CD4-positive, alpha-beta T cell treated with Interleukin-12 subunit alpha and Interleukin-12 subunit beta, for 1 hour (primary cell): ENCODE results near the gene POLR1D.
"Not testable (repeated sequence)": the region's sequence is repeated elsewhere in the genome, so short reads cannot be mapped to it uniquely, and the experiment has no call there.

Experiments used
- DNase-seq: peaks from one replicate; pipeline ENCODE4 v3.0.0-alpha.2; 2020

Gene POLR1D

GRCh38 chr13:27619093-27619727 lies 2.5 kb upstream of the POLR1D start:
- no peak for DNase-seq

GRCh38 chr13:27619728-27620376 lies 1.8 kb upstream of the POLR1D start:
- peak; percentile 51 for DNase-seq

- DNase-seq, result peak; percentile 97
These were observed 1.1 kb upstream of the POLR1D start, which contains the start of gene LNX2 for GRCh38 chr13:27620377-27621115. TSS of gene LNX2 (minus strand) at chr13:27620529. CDS start at chr13:27581703, 38,826 bp downstream.

- no peak for DNase-seq
These were observed 651 bp upstream of the POLR1D start for GRCh38 chr13:27621116-27621365.

- DNase-seq, result no peak
These were observed 569 bp downstream of the POLR1D start for GRCh38 chr13:27622102-27622820.

- no peak for DNase-seq
These were observed 1.2 kb downstream of the POLR1D start for GRCh38 chr13:27622881-27623280.

- DNase-seq, result no peak
These were observed 2.4 kb downstream of the POLR1D start for GRCh38 chr13:27624071-27624470.

GRCh38 chr13:27625839-27626238 lies 4.1 kb downstream of the POLR1D start:
- DNase-seq, result no peak

GRCh38 chr13:27627380-27627779 lies 5.7 kb downstream of the POLR1D start:
- DNase-seq, result no peak

GRCh38 chr13:27628081-27628480 lies 6.4 kb downstream of the POLR1D start:
- DNase-seq, result no peak

- DNase-seq, result not testable (repeated sequence)
These were observed 7.1 kb downstream of the POLR1D start for GRCh38 chr13:27628766-27629165.

GRCh38 chr13:27631156-27631555 lies 9.5 kb downstream of the POLR1D start:
- DNase-seq, result no peak

GRCh38 chr13:27631665-27632064 lies 10.0 kb downstream of the POLR1D start:
- DNase-seq, result no peak

- DNase-seq, result no peak
These were observed 10.5 kb downstream of the POLR1D start for GRCh38 chr13:27632214-27632613.

GRCh38 chr13:27632648-27633047 lies 11.0 kb downstream of the POLR1D start:
- DNase-seq, result no peak

- no peak for DNase-seq
These were observed 12.5 kb downstream of the POLR1D start for GRCh38 chr13:27634231-27634630.

- no peak for DNase-seq
These were observed 13.1 kb downstream of the POLR1D start for GRCh38 chr13:27634791-27635190.

GRCh38 chr13:27635266-27635665 lies 13.6 kb downstream of the POLR1D start:
- no peak for DNase-seq

- no peak for DNase-seq
These were observed 15.0 kb downstream of the POLR1D start for GRCh38 chr13:27636589-27637288.

- no peak for DNase-seq
These were observed 15.6 kb downstream of the POLR1D start for GRCh38 chr13:27637289-27637626.

GRCh38 chr13:27638001-27638400 lies 16.3 kb downstream of the POLR1D start:
- DNase-seq, result no peak

GRCh38 chr13:27638521-27638920 lies 16.8 kb downstream of the POLR1D start:
- DNase-seq, result no peak

GRCh38 chr13:27639186-27639585 lies 17.5 kb downstream of the POLR1D start:
- no peak for DNase-seq
